Gastrocnemius medialis (tissue), 4 donors: ENCODE measurements around the gene ARNT2.

Experiments
- CTCF ChIP-seq, 5 experiments: fragments of 450-650 bp in 3 of 5; fragments of 200-600 bp in 2 of 5; sonication (generic) in 2 of 5; IDR thresholded peaks in 4 of 5; conservative IDR thresholded peaks in 1 of 5; 1 replicate in 4 of 5; 2 replicates in 1 of 5; pipeline ENCODE4 v1.5.1; 2016 to 2019; ENCODE audit warnings: antibody characterized with exemption in 5 of 5, mild to moderate bottlenecking in 3 of 5, moderate library complexity in 3 of 5
- POLR2A ChIP-seq, 2 donors: fragments of 450-650 bp; IDR thresholded peaks; one replicate each; pipeline ENCODE4 v1.6.1; 2017; ENCODE audit warnings: antibody characterized with exemption in 2 of 2, mild to moderate bottlenecking in 2 of 2, moderate library complexity in 2 of 2

DNA sequence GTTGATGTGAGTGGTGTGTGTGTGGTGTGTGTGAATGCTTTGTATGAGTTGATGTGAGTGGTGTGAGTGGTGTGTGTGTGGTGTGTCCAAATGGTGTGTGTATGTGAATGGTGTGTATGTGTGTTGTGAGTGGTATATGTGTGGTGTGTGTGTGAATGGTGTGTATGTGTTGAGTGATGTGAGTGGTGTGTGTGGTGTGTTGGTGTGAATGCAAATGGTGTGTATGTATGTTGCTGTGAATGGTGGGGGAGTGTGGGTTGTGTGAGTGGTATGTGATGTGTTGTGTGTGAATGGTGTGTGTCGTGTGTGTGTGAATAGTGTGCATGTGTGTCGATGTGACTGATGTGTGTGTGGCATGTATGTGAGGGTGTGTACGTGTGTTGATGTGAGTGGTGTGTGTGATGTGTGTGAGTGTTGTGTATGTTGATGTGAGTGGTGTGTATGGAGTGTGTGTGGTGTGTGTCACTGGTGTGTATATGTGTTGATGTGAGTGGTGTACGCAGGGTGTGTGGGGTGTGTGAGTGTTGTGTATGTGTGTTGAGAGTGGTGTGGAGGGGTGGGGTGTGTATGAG, 40.6 kb downstream of the ARNT2 start:
- TF ChIP-seq POLR2A (IDR thresholded peaks at IDR 0.05) (no peak), CTCF (IDR thresholded peaks at IDR 0.05 in 4 of 5, conservative IDR thresholded peaks at IDR 0.05 in 1 of 5) (no peak)
